ENCODE results near the gene INSL6.

The INSL6 gene

DNA sequence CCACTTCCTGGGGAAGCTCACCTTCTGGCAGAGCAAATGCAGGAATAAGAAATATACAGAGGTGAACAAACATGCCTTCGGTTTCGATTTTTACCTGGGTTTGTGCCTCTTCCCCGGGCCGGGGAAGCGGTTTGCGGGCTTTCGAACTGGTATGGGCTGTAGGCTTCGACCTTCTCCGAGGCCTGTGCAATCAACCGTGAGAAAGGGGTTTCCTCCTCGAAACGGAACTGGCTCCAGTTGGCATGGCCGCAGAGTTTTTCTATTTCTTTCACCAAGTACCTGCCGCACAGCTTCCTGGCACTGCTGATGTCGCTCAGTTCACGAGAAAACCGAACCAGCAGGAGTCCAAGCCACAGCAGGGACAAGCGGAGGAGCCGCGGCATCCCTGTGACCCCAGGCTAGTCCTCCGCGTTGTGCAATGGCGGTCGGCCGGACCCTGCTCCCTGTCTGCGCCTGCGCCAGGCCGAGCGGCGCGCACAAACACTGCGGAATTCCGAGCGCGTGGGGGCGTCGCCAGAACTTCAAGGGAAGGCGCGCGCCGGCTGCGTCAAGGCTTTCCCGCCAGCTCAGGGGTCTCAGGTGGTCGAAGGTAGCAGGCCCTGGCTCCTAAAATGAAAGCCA is at the start of gene INSL6:
TSS of gene INSL6 (minus strand) at position 420 of the 621 bp plus-strand sequence. CDS start at position 383, 37 bp downstream.
- no peak within 1 kb of the TSS for H3K4me3 ChIP-seq (ENCODE audit: low read depth, low read length)
- peak; percentile 57 for DNase-seq (ENCODE audit: low read depth)
- TF ChIP-seq CTCF (IDR thresholded peaks at IDR 0.05; ENCODE audit: insufficient read depth, low read depth, low read length, missing control alignments) = no peak

DNA sequence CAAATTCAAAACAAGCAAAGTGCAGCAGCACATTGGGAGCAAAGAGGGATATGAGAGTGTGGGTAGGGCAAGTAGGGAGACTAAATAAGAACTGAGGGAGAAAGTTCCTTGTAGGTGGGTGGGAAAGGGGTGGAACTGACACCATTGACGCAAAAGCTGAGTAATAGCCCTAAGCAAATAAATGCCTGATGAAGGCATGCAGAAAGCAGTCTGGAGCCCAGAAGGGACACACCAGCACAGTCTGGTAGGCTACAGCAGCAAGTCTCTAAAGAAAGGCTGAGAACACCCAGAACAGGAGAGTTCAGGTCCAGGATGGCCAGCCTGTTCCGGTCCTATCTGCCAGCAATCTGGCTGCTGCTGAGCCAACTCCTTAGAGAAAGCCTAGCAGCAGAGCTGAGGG is 45.8 kb upstream of the INSL6 start, which contains the start of gene INSL4:
TSS of gene INSL4 (plus strand) at position 208 of the 400 bp plus-strand sequence. CDS start at position 313, 105 bp downstream.
- H3K4me3 ChIP-seq (ENCODE audit: low read depth, low read length) = no peak within 1 kb of the TSS
- TF ChIP-seq CTCF (IDR thresholded peaks at IDR 0.05; ENCODE audit: insufficient read depth, low read depth, low read length, missing control alignments) = no peak
- no peak for DNase-seq (ENCODE audit: low read depth)

DNA sequence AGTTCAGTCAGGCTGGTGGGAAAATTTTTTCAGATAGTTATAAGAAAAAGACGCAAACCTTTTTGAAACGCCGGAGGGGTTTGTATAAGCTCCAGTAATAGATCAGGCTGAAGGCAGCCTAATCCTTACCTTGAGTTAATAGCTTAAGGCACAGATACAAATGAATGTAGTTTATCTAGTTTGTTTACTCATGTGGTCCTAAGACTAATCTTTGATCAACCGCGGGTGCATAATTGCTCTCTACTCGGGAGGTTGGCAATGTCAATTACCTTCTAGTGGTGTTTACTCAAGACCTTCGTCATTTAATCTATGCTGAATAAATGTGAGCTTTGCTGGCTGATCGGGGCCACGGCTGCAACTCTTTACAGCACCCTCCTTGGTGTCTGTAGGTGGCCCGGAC is 45.1 kb upstream of the INSL6 start:
- no peak for DNase-seq (ENCODE audit: low read depth)
- no peak overlapping the region for H3K4me3 ChIP-seq (ENCODE audit: low read depth, low read length)
- no peak for TF ChIP-seq CTCF (IDR thresholded peaks at IDR 0.05; ENCODE audit: insufficient read depth, low read depth, low read length, missing control alignments)

DNA sequence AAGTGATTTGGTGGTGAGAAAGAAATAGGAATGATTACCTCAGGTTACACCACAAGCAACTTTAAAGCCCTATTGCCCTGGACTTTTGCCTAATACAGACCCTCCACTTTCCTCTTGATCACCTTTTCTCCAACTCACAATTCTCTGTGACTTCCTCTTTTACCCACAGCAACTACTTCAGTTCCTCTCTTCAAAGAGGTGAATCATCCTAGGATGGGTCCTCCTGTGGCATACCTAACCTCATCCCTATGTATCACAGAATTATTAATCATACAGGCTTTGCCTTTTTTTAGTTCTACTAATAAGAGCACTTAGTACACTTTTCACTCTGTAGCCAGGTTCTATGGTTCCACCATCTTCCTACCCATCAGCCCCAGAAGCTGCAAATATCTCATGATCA is 19.6 kb upstream of the INSL6 start:
- no peak overlapping the region for H3K4me3 ChIP-seq (ENCODE audit: low read depth, low read length)
- no peak for DNase-seq (ENCODE audit: low read depth)
- no peak for TF ChIP-seq CTCF (IDR thresholded peaks at IDR 0.05; ENCODE audit: insufficient read depth, low read depth, low read length, missing control alignments)

GRCh38 chr9:5195463-5195862 is 10.0 kb upstream of the INSL6 start:
- H3K4me3 ChIP-seq (ENCODE audit: low read depth, low read length) = no peak overlapping the region
- TF ChIP-seq CTCF (IDR thresholded peaks at IDR 0.05; ENCODE audit: insufficient read depth, low read depth, low read length, missing control alignments) = no peak
- no peak for DNase-seq (ENCODE audit: low read depth)

DNA sequence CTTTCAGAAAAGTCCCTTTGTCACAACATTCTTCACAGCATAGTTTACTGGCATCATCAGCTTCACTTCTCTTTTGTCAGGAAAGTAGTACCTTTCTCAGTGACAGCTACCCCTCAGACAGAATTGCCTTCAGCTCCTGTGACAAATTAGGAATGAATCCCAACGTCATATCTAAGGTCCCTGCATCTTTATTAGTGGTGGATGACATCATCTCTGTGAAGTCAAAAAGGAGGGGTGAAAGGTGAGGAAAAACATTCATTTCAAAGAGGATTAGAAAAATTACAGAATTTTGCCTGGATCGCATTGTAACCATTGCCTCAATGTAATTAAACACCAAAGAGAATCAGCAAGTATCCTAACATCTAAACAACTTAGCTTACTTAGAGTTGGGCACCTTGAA is 7.9 kb upstream of the INSL6 start:
- no peak overlapping the region for H3K4me3 ChIP-seq (ENCODE audit: low read depth, low read length)
- no peak for TF ChIP-seq CTCF (IDR thresholded peaks at IDR 0.05; ENCODE audit: insufficient read depth, low read depth, low read length, missing control alignments)
- DNase-seq (ENCODE audit: low read depth) = no peak

DNA sequence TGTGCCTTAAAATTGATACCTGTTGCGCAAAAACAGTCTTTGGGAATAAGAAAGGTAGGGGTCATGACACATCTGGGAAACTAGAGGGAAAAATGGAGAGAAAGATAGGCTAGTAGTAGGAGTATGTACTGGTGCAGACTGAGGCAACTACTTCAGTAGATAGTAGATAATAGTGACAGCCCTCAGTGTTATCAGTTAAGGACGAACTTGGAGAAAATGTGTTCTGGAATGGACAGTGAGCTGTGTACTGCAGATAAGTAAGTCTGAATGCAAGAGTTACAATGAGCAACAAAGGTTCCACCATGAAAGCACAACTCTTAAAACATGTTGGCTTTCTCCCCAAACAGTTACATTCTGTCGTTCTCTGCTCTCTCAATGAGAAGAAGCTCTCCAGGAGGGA is 6.5 kb upstream of the INSL6 start:
- TF ChIP-seq CTCF (IDR thresholded peaks at IDR 0.05; ENCODE audit: insufficient read depth, low read depth, low read length, missing control alignments) = no peak
- DNase-seq (ENCODE audit: low read depth) = no peak
- H3K4me3 ChIP-seq (ENCODE audit: low read depth, low read length) = no peak overlapping the region

Data from GM12865 (cell line).